Breast epithelium (tissue), 3 donors: Measurements from ENCODE around the gene VAPB.

Experiments used
- POLR2AphosphoS5 ChIP-seq, 3 donors: sonication (generic); formaldehyde crosslinking; IDR thresholded peaks; one replicate each; pipeline ENCODE4 v1.6.1; 2017; ENCODE audit warnings: antibody characterized with exemption in 3 of 3
- TF ChIP-seq, protein P1 (sequence below), 3 donors: fragments of 450-650 bp; IDR thresholded peaks; one replicate each; pipeline ENCODE4 v1.5.1; 2016 to 2017; ENCODE audit warnings: antibody characterized with exemption in 3 of 3, mild to moderate bottlenecking in 3 of 3, moderate library complexity in 3 of 3

DNA sequence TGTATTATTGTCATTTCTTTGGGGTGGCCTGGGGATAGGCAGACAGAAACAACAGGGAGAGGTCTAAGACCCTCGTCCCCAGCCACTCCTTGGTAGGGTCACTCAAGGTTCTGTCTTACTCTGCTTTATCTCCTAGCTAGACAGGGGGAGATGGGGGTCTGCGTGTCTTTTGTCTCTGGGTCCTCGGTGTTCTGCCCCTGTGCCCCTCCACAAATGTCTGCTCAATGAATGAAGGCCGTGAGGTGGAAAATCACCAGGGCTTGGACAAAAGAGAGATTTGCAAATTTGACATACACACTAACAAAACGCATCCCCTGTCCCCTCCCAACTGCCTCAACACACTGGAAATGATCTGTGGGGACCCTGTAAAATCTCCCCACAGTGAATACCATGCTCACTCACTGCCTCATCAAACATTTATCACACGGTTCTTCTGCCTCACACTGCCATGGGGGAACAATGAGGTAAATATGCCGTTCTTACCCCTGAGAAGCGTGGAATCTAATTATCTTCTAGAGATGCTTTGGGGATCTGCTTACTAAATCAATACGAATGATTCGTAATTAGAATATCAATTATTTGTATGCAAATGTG is 13.2 kb upstream of the VAPB start:
- TF ChIP-seq, protein P1, sequence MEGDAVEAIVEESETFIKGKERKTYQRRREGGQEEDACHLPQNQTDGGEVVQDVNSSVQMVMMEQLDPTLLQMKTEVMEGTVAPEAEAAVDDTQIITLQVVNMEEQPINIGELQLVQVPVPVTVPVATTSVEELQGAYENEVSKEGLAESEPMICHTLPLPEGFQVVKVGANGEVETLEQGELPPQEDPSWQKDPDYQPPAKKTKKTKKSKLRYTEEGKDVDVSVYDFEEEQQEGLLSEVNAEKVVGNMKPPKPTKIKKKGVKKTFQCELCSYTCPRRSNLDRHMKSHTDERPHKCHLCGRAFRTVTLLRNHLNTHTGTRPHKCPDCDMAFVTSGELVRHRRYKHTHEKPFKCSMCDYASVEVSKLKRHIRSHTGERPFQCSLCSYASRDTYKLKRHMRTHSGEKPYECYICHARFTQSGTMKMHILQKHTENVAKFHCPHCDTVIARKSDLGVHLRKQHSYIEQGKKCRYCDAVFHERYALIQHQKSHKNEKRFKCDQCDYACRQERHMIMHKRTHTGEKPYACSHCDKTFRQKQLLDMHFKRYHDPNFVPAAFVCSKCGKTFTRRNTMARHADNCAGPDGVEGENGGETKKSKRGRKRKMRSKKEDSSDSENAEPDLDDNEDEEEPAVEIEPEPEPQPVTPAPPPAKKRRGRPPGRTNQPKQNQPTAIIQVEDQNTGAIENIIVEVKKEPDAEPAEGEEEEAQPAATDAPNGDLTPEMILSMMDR (IDR thresholded peaks at IDR 0.05) = no peak
- no peak for TF ChIP-seq POLR2AphosphoS5 (IDR thresholded peaks at IDR 0.05)
